Panc1 (cell line): ENCODE results near the gene IFT122.

Experiments used
- CTCF ChIP-seq: fragments of 450-650 bp; IDR thresholded peaks from 2 replicates; pipeline ENCODE4 v1.5.1; 2017; ENCODE audit warnings: mild to moderate bottlenecking
- SIN3A ChIP-seq: IDR thresholded peaks from 2 replicates; pipeline ENCODE4 v1.6.1; 2012; ENCODE audit warnings: low read depth, mild to moderate bottlenecking, low read length, moderate library complexity, borderline replicate concordance; ENCODE audit not compliant: insufficient read depth
- TCF7L2 ChIP-seq: IDR thresholded peaks from 2 replicates; pipeline ENCODE4 v1.6.1; 2011; ENCODE audit warnings: mild to moderate bottlenecking, low read depth, low read length, inconsistent platforms

DNA sequence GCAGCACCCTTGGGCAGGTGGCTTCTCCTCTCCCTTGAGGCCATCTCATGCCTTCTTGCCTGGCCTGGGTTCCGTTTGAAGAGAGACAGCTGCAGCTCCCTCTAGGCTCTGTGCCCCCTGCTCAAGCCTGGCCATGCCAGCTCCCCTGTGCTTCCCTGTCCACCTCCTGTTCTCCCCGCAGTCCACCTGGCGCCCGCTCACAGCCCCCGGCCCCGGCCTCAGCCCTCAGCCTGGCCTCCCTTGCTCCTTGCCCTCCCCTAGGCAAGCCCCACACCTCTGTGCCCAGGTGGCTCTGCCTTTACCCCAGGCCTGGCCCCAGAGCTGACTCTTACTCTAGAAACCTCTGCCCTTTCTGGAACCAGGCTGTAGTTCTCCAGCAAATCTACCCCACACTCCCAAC, 74.5 kb downstream of the IFT122 start:
- no peak for TF ChIP-seq CTCF
- TF ChIP-seq SIN3A = no peak
- TF ChIP-seq TCF7L2 = no peak
